ENCODE measurements around the gene IQCN.

The IQCN gene

GRCh38 chr19:18231775-18232174 is 42.5 kb downstream of the IQCN start:
- DNase-seq (ENCODE audit: low read depth in 2 of 2), result no peak

- no peak for DNase-seq (ENCODE audit: low read depth in 2 of 2)
These were observed 43.1 kb downstream of the IQCN start for GRCh38 chr19:18230941-18231734.

- no peak for DNase-seq (ENCODE audit: low read depth in 2 of 2)
These were observed 44.3 kb downstream of the IQCN start for GRCh38 chr19:18229915-18230314.

GRCh38 chr19:18229474-18229873 is 44.8 kb downstream of the IQCN start:
- DNase-seq (ENCODE audit: low read depth in 2 of 2), result no peak

GRCh38 chr19:18227781-18228271 is 46.4 kb downstream of the IQCN start:
- no peak for DNase-seq (ENCODE audit: low read depth in 2 of 2)

- no peak for DNase-seq (ENCODE audit: low read depth in 2 of 2)
These were observed 47.1 kb downstream of the IQCN start for GRCh38 chr19:18226956-18227780.

GRCh38 chr19:18225702-18226468 is 48.4 kb downstream of the IQCN start, which contains the start of gene PDE4C:
TSS of gene PDE4C (minus strand) at chr19:18226438. CDS start at chr19:18226415, 23 bp downstream.
- no peak for DNase-seq (ENCODE audit: low read depth in 2 of 2)

- no peak for DNase-seq (ENCODE audit: low read depth in 2 of 2)
These were observed 48.9 kb downstream of the IQCN start for GRCh38 chr19:18225355-18225701.

GRCh38 chr19:18224525-18225354 is 49.5 kb downstream of the IQCN start:
- peak; percentile 51 to 53 for DNase-seq (ENCODE audit: low read depth in 2 of 2)

- no peak for DNase-seq (ENCODE audit: low read depth in 2 of 2)
These were observed 50.3 kb downstream of the IQCN start for GRCh38 chr19:18223860-18224524.

- DNase-seq (ENCODE audit: low read depth in 2 of 2), result no peak
These were observed 52.2 kb downstream of the IQCN start for GRCh38 chr19:18221815-18222725.

- DNase-seq (ENCODE audit: low read depth in 2 of 2), result no peak
These were observed 53.5 kb downstream of the IQCN start for GRCh38 chr19:18220632-18221275.

- DNase-seq (ENCODE audit: low read depth in 2 of 2), result no peak
These were observed 54.2 kb downstream of the IQCN start for GRCh38 chr19:18219911-18220631.

- no peak for DNase-seq (ENCODE audit: low read depth in 2 of 2)
These were observed 55.7 kb downstream of the IQCN start for GRCh38 chr19:18218600-18218999.

- no peak for DNase-seq (ENCODE audit: low read depth in 2 of 2)
These were observed 56.1 kb downstream of the IQCN start for GRCh38 chr19:18218159-18218558.

- DNase-seq (ENCODE audit: low read depth in 2 of 2), result no peak
These were observed 57.5 kb downstream of the IQCN start for GRCh38 chr19:18216789-18217188.

- no peak for DNase-seq (ENCODE audit: low read depth in 2 of 2)
These were observed 59.3 kb downstream of the IQCN start for GRCh38 chr19:18214779-18215433.

- no peak for DNase-seq (ENCODE audit: low read depth in 2 of 2)
These were observed 62.6 kb downstream of the IQCN start for GRCh38 chr19:18211683-18212082.
